GM13976 (cell line): ENCODE results near the gene TCOF1.

Experiments used
- DNase-seq: peaks from one replicate; pipeline ENCODE4 v3.0.0; 2012; ENCODE audit warnings: low spot score
- CTCF ChIP-seq: IDR thresholded peaks from 2 replicates; pipeline ENCODE4 v1.5.1; 2012; ENCODE audit warnings: borderline replicate concordance, mild to moderate bottlenecking; ENCODE audit not compliant: insufficient read depth; ENCODE audit errors: extremely low read depth, missing control alignments, control extremely low read depth
- in situ Hi-C: fragments of 300-500 bp; cut with MboI; formaldehyde crosslinking; loops from one replicate; pipeline ENCODE4 v1.12.0; 2022; ENCODE audit warnings: low sequenced_read_pairs, mixed read lengths, inconsistent platforms; ENCODE audit not compliant: unreplicated experiment

The TCOF1 gene

GRCh38 chr5:150438873-150439546 is 81.5 kb downstream of the TCOF1 start:
- TF ChIP-seq CTCF = peak; percentile 45
- DNase-seq = no peak
- in situ Hi-C loops = no loop called here

GRCh38 chr5:150440948-150441812 is 83.7 kb downstream of the TCOF1 start:
- no peak for TF ChIP-seq CTCF
- DNase-seq = no peak
- in situ Hi-C loops = no loop called here

- in situ Hi-C loops = no loop called here
- no peak for DNase-seq
- no peak for TF ChIP-seq CTCF
Measured at GRCh38 chr5:150441813-150442698, 84.6 kb downstream of the TCOF1 start.

- no peak for TF ChIP-seq CTCF
- in situ Hi-C loops = no loop called here
- DNase-seq = no peak
Measured at GRCh38 chr5:150442699-150443080, 85.2 kb downstream of the TCOF1 start.

- no peak for TF ChIP-seq CTCF
- in situ Hi-C loops = no loop called here
- DNase-seq = no peak
Measured at GRCh38 chr5:150443242-150444075, 86.0 kb downstream of the TCOF1 start.
